ENCODE measurements around the gene RNF2. TPM values are rescaled to one million over a fixed set of nuclear protein-coding genes. Genes with fewer than 3 reads are reported as not detected.

RNF2 gene
- total RNA-seq, 1 experiment from 2014 or later: 75.3 TPM

GRCh38 chr1:185045814-185046492 is 595 bp downstream of the RNF2 start:
- peak; percentile 48 for DNase-seq
- Mint-ChIP-seq H3K4me1 (peaks cover 41 to 43% of the 10 kb centered on the region in 2 experiments), H3K27me3 (ENCODE audit: low read depth) (peaks cover 20% of the 10 kb centered on the region), H3K9me3 (peaks cover 0 to 4% of the 10 kb centered on the region in 2 experiments; a peak in 1 of 5 replicates), H3K4me3 (peak overlapping the region; percentile 93 to 97), H3K27ac (peak overlapping the region; percentile 93 to 99 (median 97)), H3K36me3 (ENCODE audit: insufficient read depth in 1 of 3, low read depth in 3 of 3) (peaks cover 0 to 10% (median 4%) of the 10 kb centered on the region in 3 experiments; a peak in 3 of 7 replicates)
- Histone ChIP-seq H4K91ac (ENCODE audit: insufficient read length, low read depth, low read length) (peak overlapping the region; percentile 68), H3K79me1 (ENCODE audit: insufficient read depth, low read depth, low read length, poor library complexity, severe bottlenecking) (peaks cover 5% of the 10 kb centered on the region), H2AFZ (ENCODE audit: low read length) (no peak overlapping the region), H2BK12ac (ENCODE audit: insufficient read length, low read depth, low read length) (no peak overlapping the region), H2BK20ac (ENCODE audit: low read depth, low read length, poor library complexity, severe bottlenecking) (no peak overlapping the region), H4K8ac (replicated peaks; ENCODE audit: insufficient read length, low read depth, low read length) (no peak overlapping the region), H3K56ac (ENCODE audit: insufficient read length, low read depth, low read length) (no peak overlapping the region), H2BK15ac (ENCODE audit: low read depth, low read length) (no peak overlapping the region), H3K27ac (ENCODE audit: insufficient read length, low read depth, low read length) (no peak overlapping the region), H3K27me3 (ENCODE audit: insufficient read depth, low read length) (peaks cover 2% of the 10 kb centered on the region; the same call in 1 of the 2 replicates), H3K23me2 (ENCODE audit: insufficient read length, low read depth, low read length, poor library complexity, severe bottlenecking) (peaks cover 3% of the 10 kb centered on the region), H3K79me2 (ENCODE audit: insufficient read depth, low read length) (peaks cover 26% of the 10 kb centered on the region), H2AK5ac (ENCODE audit: insufficient read length, low read length) (no peak overlapping the region), H3T11ph (ENCODE audit: low read length) (no peak overlapping the region), H3K23ac (ENCODE audit: insufficient read length, low read depth, low read length) (no peak overlapping the region), H3K4me2 (ENCODE audit: insufficient read depth, insufficient read length, low read length) (peak overlapping the region; percentile 86), H3K14ac (ENCODE audit: insufficient read depth, low read length) (peak overlapping the region; percentile 96), H3K4me1 (ENCODE audit: insufficient read depth, low read length) (peaks cover 3% of the 10 kb centered on the region; the same call in 1 of the 2 replicates), H3K9me3 (ENCODE audit: control insufficient read depth, low read depth, low read length) (no peaks in the 10 kb centered on the region), H4K5ac (ENCODE audit: insufficient read length, low read depth, low read length) (no peak overlapping the region), H3K9ac (ENCODE audit: extremely low read depth, insufficient read length, low read length) (peak overlapping the region; percentile 81), H2BK5ac (ENCODE audit: insufficient read length, low read length) (no peak overlapping the region), H3K18ac (ENCODE audit: insufficient read length, low read depth, low read length) (peak overlapping the region; percentile 91), H3K4ac (ENCODE audit: low read depth, low read length) (no peak overlapping the region), H4K20me1 (ENCODE audit: control insufficient read depth, insufficient read depth, insufficient read length) (no peaks in the 10 kb centered on the region), H2BK120ac (ENCODE audit: low read depth, low read length, poor library complexity, severe bottlenecking) (no peak overlapping the region)
- TF ChIP-seq, protein P1, sequence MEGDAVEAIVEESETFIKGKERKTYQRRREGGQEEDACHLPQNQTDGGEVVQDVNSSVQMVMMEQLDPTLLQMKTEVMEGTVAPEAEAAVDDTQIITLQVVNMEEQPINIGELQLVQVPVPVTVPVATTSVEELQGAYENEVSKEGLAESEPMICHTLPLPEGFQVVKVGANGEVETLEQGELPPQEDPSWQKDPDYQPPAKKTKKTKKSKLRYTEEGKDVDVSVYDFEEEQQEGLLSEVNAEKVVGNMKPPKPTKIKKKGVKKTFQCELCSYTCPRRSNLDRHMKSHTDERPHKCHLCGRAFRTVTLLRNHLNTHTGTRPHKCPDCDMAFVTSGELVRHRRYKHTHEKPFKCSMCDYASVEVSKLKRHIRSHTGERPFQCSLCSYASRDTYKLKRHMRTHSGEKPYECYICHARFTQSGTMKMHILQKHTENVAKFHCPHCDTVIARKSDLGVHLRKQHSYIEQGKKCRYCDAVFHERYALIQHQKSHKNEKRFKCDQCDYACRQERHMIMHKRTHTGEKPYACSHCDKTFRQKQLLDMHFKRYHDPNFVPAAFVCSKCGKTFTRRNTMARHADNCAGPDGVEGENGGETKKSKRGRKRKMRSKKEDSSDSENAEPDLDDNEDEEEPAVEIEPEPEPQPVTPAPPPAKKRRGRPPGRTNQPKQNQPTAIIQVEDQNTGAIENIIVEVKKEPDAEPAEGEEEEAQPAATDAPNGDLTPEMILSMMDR (conservative IDR thresholded peaks at IDR 0.05): no peak
- WGBS (ENCODE audit: extremely low coverage, insufficient read length, low lambda C conversion rate): no CpG with 5 or more reads among the region's 52 CpGs
